CD4-positive, alpha-beta T cell treated with Interleukin-12 subunit alpha and Interleukin-12 subunit beta, for 1 hour (primary cell): ENCODE measurements around the gene PTPRN2.

Source experiments
- DNase-seq: peaks from one replicate; pipeline ENCODE4 v3.0.0-alpha.2; 2020

The PTPRN2 gene

GRCh38 chr7:157615101-157615817 is 972.4 kb downstream of the PTPRN2 start:
- no peak for DNase-seq

DNA sequence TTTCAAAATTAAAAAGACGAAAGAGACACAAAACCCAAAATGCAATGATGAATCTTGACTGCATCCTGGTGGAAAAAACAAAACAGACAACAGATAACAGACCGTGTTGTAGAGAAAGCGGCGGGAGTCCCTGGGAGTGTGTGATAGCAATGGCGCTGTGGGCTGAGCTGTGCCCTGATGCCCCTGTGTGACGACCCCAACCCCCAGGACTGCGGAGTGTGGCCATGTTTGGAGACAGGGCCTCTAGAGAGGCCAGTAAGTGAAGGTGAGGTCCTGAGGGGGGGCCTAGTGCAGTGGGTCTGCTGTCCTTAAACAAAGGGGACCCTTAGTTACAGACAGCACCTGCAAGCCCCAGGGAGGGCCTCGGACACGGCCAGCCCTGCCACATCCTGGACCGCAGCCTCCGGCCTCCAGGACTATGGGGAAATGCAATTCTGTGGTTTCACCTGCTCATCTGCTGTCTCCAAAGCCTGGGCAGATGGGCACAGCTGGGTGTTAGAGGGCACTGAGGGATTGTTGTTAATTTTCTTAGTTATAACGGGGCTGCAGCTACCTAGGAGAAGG is 973.1 kb downstream of the PTPRN2 start:
- no peak for DNase-seq

GRCh38 chr7:157613575-157614322 is 973.9 kb downstream of the PTPRN2 start:
- DNase-seq: no peak

- peak; percentile 70 for DNase-seq
Measured at GRCh38 chr7:157612664-157613561, 974.7 kb downstream of the PTPRN2 start.

DNA sequence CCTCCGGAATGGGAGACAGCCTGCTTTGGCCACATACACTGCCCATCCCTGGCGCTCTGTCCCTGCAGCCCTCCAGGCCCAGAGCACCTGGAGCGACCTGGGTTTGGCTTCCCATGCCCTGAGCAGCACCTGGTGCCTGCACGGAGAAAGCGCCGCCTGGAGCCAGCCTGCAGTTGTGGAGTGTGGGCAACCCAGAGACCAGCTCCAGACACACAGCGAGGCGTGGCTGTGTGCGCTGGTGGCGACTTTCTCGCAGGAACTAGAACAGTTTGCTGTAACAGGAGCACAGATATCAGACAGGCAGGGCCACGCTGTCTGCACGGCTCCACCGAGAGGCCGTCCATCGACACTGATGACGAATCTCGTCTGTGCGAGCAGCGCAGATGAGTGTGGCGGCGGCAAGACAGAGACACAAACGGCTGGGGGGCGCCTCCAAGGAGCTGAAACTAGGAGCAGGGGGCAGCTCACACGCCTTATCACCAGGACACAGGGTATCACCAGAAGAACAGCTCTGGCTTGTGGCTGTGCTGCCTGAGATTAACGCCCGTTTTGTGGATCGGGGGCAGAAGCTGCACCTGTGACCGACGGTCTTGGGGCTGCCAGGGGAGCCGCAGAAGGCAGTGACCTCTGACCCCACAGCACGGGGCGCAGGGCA is 975.5 kb downstream of the PTPRN2 start:
- no peak for DNase-seq

DNA sequence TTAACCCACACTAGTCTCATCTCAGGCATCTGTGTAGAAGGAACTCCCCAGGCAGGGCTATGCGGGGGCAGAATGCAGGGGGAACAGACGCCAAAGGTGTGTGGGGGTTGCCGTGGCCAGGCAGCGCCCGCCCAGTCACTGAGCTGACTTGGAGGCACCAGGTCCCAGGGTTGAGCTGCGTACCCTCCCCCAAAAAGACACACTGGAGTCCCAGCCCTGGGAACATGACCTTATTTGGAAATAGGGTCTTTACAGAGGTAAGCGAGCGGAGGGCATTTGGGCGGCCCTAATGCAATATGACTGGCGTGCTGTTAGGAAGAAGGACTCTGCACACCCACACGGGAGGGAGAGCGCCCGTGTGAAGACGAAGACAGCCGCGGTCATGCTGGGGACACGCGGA is 976.3 kb downstream of the PTPRN2 start:
- DNase-seq: no peak

- no peak for DNase-seq
Measured at GRCh38 chr7:157610671-157611295, 976.8 kb downstream of the PTPRN2 start.

DNA sequence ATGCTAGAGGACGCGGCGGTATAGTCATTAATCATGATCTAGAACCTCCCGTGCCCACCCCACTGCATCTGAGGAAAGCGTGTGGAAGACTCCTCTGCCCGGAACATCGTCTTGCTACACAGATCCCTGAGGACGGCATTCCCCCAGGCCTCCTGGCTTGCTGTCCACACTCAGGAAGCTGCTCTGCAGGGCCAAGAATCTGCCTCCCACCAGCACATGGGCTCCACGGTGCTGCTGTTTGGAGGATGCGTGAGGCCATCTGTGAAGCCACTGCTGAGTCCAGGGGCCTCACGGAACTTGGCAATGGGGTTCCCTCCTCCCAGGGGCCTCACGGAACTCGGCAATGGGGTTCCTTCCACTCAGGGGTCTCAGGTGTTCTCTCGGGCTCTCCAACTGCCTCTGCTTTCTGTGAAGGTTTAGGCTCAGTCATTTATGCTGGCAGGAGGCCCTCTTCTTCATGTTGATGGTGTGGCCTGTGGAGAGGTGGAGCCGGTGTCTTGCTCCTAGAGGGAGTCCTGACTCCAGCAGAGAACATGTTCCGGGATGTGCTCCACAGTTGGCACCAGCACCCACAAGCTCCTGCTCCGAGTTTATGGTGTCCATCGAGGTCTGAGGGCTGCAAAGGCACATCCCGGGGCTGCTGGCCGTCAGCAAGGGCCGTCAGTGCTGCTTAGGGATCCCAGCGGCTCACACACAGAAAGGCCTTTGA is 977.5 kb downstream of the PTPRN2 start:
- DNase-seq: no peak

GRCh38 chr7:157609516-157609915 is 978.1 kb downstream of the PTPRN2 start:
- no peak for DNase-seq

DNA sequence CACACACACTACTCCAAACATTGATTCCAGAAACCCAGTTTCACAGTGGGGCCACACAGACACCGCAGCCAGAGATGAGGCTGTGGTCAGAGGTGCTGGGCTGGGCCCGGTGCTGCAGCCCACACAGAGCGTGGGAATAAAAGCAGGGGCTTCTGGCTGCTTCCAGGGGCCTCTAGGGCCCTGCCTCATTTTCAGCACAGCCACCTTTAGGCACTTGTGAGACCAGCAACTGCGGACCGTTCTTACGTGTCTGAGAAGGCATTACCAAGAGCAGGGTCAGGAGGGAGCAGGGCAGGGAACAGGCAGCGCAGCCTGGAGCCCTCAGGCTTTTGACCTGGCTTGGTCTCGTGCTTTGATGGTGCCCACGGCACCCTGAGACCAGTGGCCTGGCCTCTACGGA is 980.4 kb downstream of the PTPRN2 start:
- no peak for DNase-seq

- no peak for DNase-seq
Measured at GRCh38 chr7:157606140-157606539, 981.5 kb downstream of the PTPRN2 start.

DNA sequence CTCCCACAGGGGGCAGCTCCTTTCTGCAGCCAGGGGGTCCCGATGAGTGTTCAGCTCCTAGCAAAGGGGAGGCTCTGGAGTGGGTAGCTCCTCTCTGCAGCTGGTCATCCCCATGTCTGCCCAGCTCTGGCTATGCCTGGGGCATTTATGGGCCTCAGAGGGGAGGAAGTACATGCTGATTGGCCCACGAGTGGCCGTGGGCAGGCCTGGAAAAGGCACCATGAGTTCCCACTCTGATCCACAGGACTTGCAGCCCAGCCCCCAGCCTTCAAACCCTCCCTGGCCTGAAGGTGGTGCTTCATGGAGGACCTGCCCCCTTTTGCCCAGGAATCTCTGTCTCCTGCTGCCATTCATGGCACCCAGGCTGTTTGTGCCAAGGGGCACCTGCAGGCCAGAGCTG is 982.0 kb downstream of the PTPRN2 start:
- DNase-seq: no peak

DNA sequence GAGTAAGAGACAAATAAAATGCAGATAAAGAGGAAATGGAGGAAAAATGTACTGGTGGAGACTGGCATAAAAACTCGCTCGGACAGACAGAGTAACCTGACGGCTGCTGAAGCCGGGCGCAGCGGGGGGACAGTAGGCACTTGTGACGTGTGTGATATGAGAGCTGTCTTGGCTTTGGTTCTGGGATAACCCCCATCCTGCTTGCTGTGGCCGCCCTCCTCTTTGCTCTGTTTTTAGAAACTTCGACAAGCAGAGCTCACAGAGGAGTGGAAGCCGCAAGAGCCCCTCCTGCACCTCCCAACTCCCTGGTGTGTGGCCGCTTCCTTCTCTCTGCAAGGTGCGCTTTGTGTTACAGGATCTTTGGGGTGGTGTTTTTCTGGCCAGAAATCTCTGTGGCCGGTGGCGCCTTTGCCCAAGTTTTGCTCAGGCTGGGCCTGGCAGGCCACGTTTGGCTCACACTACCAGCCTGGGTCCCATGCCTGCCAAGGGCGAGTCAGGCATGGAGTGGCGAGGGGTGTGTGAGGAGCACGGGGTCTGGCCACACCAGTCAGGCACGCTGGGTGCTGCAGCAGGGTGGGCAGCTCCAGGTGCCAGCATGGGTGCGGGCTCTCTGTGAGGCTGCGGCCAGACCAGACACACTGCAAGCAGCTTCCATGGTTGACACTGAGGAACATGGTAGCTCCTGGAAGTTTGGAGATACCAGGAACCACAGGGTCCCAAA is 982.8 kb downstream of the PTPRN2 start:
- DNase-seq: no peak

DNA sequence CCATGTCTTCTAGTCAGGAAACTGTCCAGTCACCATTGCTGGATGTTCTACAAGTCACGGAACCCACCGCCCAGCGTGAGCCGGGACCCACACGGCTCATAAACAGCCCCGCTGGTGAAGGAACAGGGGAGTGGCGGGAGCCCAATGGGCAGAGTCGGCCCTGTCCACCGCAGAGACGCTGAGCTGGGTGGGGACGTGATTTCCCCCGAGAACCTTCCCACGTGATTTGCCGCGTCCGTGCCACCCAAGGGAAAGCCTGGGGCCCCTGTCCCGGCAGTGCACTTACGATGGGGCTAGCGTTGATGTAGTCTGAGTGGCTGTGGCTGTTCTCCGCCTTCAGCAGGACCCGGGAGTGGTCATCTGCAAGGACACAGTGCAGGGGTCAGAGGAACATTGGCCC is 983.9 kb downstream of the PTPRN2 start:
- DNase-seq: no peak

GRCh38 chr7:157603005-157603404 is 984.6 kb downstream of the PTPRN2 start:
- no peak for DNase-seq

DNA sequence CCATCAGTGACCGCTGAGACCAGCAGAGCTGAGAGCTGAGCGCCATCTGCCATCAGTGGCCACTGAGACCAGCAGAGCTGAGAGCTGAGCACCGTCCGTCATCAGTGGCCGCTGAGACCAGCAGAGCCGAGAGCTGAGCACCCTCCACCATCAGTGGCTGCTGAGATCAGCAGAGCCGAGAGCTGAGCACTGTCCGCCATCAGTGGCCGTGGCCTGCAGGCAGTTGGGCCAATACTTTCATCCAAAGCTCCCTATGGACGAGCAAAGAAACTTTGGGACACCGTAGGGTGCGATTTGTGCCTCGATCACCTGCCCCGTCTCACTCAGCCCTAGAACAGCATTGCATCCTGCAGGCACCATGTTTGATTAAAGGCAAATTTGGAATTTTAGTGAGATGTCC is 985.0 kb downstream of the PTPRN2 start:
- DNase-seq: no peak

DNA sequence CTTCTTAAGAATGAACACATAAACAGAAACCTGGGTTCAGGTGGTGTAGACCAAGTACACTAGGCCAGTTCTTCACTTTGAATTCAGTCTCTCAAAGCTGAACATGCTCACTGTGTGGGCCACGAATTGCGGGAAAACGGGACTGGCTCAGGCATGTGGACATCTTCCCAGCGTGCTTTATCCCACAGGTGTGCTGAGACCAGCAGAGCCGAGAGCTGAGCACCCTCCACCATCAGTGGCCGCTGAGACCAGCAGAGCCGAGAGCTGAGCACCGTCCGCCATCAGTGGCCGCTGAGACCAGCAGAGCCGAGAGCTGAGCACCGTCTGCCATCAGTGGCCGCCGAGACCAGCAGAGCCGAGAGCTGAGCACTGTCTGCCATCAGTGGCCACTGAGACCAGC is 985.5 kb downstream of the PTPRN2 start:
- no peak for DNase-seq

GRCh38 chr7:157601530-157601929 is 986.1 kb downstream of the PTPRN2 start:
- no peak for DNase-seq

DNA sequence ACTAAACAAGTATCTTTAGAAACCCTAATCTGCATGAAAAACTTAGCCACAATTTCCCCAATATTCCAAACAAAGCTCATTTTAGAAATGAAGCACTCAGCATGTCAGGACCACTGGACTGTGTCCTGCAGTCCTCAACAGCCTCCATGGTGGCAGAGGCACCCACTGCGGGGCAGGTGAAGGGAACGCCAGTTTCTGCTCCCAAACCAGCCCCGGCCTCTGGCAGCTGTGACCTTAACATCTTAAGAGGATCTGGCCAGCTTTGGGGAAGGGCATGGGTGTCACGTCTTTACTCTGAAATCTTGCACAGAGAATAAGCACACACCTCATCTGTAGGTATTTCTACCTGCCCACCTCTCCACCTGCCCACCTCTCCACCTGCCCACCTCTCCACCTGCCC is 988.1 kb downstream of the PTPRN2 start:
- DNase-seq: no peak

DNA sequence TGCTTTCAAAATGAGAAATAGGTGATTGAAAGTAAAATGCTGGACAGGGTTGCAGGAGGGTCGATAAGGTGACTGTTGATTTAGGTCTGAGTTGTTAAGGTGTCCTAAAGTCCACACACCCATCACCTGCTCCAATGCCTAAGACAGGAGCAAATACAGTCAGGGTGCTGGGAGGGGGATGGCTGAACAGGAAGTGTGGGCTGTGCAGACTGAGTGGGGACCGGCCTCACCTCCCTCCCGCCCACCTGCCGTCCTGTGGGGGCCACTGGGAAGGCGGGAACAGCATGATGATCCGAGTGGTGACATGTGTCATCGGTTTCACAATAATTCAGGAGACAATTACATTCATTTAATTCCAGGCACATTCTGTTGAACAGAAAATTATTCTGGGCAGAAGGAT is 990.1 kb downstream of the PTPRN2 start:
- DNase-seq: no peak

DNA sequence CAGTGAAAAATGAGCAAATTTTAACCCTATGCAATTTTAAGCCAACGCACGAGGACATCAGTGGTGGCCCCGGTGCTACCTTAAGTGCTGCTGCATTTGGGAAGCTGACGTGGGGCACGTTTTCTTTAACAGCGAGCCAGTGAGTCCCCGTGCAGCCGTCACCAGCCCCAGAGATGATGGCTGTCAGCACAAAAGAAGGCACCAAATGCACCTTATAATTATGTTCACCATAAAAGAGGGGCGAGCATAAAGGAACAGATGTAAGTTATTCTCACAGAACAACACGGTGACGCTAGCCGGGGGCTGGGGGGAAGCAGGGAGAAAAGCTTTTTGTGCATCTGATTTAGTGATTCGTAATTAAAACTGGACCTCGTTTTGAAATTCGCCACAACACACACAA is 990.7 kb downstream of the PTPRN2 start:
- DNase-seq: no peak
